Trophoblast cell (in vitro differentiated cells and primary cell): ENCODE measurements around the gene CRACR2B.

Experiments used
- DNase-seq, 2 donors: peaks; one replicate each; pipeline ENCODE4 v3.0.0-alpha.2; 2016
- H2AFZ ChIP-seq: 2 replicates; pipeline ENCODE4 v1.6.1; 2013; ENCODE audit warnings: low read length, moderate library complexity, mild to moderate bottlenecking; ENCODE audit not compliant: insufficient read depth, poor library complexity
- H2AK5ac ChIP-seq: 2 replicates; pipeline ENCODE4 v1.6.1; 2013; ENCODE audit warnings: mild to moderate bottlenecking, low read length
- H2BK120ac ChIP-seq: 2 replicates; pipeline ENCODE4 v1.6.1; 2013; ENCODE audit warnings: low read length, mild to moderate bottlenecking, moderate library complexity; ENCODE audit not compliant: insufficient read depth, poor library complexity
- H2BK12ac ChIP-seq: 2 replicates; pipeline ENCODE4 v1.6.1; 2013; ENCODE audit warnings: mild to moderate bottlenecking, low read length, moderate library complexity
- H2BK5ac ChIP-seq: 2 replicates; pipeline ENCODE4 v1.6.1; 2013; ENCODE audit warnings: low read length, low read depth, moderate library complexity, mild to moderate bottlenecking; ENCODE audit not compliant: poor library complexity
- H3K14ac ChIP-seq: 2 replicates; pipeline ENCODE4 v1.6.1; 2013; ENCODE audit warnings: mild to moderate bottlenecking, low read length
- H3K18ac ChIP-seq: 2 replicates; pipeline ENCODE4 v1.6.1; 2013; ENCODE audit warnings: mild to moderate bottlenecking, low read length
- H3K23ac ChIP-seq: 2 replicates; pipeline ENCODE4 v1.6.1; 2013; ENCODE audit warnings: low read length
- H3K27ac ChIP-seq: 2 replicates; pipeline ENCODE4 v1.5.1; 2013; ENCODE audit warnings: low read depth, mild to moderate bottlenecking, inconsistent platforms, low read length, moderate library complexity
- H3K27me3 ChIP-seq: 2 replicates; pipeline ENCODE4 v1.6.1; 2013; ENCODE audit warnings: inconsistent platforms, mild to moderate bottlenecking, low read length, moderate library complexity; ENCODE audit not compliant: insufficient read depth
- H3K36me3 ChIP-seq, 2 experiments: 1 replicate in 1 of 2; 2 replicates in 1 of 2; pipeline ENCODE4 v1.6.1; 2013; ENCODE audit warnings: low read length in 2 of 2, mild to moderate bottlenecking in 2 of 2, moderate library complexity in 1 of 2; ENCODE audit not compliant: insufficient read depth in 2 of 2, control insufficient read depth in 1 of 2
- H3K4ac ChIP-seq: 2 replicates; pipeline ENCODE4 v1.6.1; 2013; ENCODE audit warnings: low read depth, mild to moderate bottlenecking, low read length, moderate library complexity
- H3K4me1 ChIP-seq, 2 experiments: 1 replicate in 1 of 2; 2 replicates in 1 of 2; pipeline ENCODE4 v1.6.1; 2013; ENCODE audit warnings: low read length in 2 of 2, mild to moderate bottlenecking in 2 of 2, moderate library complexity in 1 of 2; ENCODE audit not compliant: insufficient read depth in 2 of 2, control insufficient read depth in 1 of 2
- H3K4me2 ChIP-seq: 2 replicates; pipeline ENCODE4 v1.6.1; 2013; ENCODE audit warnings: inconsistent platforms, mild to moderate bottlenecking, low read length, moderate library complexity
- H3K4me3 ChIP-seq: 2 replicates; pipeline ENCODE4 v1.5.1; 2013; ENCODE audit warnings: mild to moderate bottlenecking, low read depth, low read length, inconsistent platforms
- H3K79me1 ChIP-seq: one replicate; pipeline ENCODE4 v1.6.1; 2013; ENCODE audit warnings: low read length
- H3K79me2 ChIP-seq: 2 replicates; pipeline ENCODE4 v1.6.1; 2013; ENCODE audit warnings: low read length, mild to moderate bottlenecking; ENCODE audit not compliant: control insufficient read depth, insufficient read depth, poor library complexity
- H3K9ac ChIP-seq: 2 replicates; pipeline ENCODE4 v1.6.1; 2013; ENCODE audit warnings: mild to moderate bottlenecking, low read length
- H3K9me3 ChIP-seq: 2 replicates; pipeline ENCODE4 v1.6.1; 2013; ENCODE audit warnings: low read depth, mild to moderate bottlenecking, control low read depth, inconsistent platforms, low read length; ENCODE audit not compliant: insufficient read depth
- H4K12ac ChIP-seq: 2 replicates; pipeline ENCODE4 v1.6.1; 2013; ENCODE audit warnings: low read depth, mild to moderate bottlenecking, low read length, moderate library complexity
- H4K8ac ChIP-seq: 2 replicates; pipeline ENCODE4 v1.6.1; 2013; ENCODE audit warnings: low read depth, mild to moderate bottlenecking, low read length, moderate library complexity
- H4K91ac ChIP-seq: one replicate; pipeline ENCODE4 v1.6.1; 2013; ENCODE audit warnings: low read depth, mild to moderate bottlenecking, low read length, moderate library complexity
- WGBS: extraction: QIAGEN DNeasy Blood & Tissue Kit; methylation state at CpG from one replicate; pipeline ENCODE4 v1.1.7; 2013; ENCODE audit warnings: missing lambda C conversion rate; ENCODE audit not compliant: insufficient read length, insufficient coverage; ENCODE audit errors: extremely low coverage; 5-methylcytosine and 5-hydroxymethylcytosine counted together

Gene CRACR2B

GRCh38 chr11:818396-819128, 9.2 kb upstream of the CRACR2B start, which contains the start of gene PNPLA2:
Gene PNPLA2, plus strand, starts transcription at chr11:818914. Its CDS starts 805 bp downstream, at chr11:819719.
- H3K23ac ChIP-seq, result no peak within 1 kb of the TSS
- peak within 1 kb of the TSS; percentile 96 for H3K4me2 ChIP-seq
- H3K4ac ChIP-seq, result no peak within 1 kb of the TSS
- H3K79me2 ChIP-seq, result peaks cover 3% of the 10 kb centered on the region
- H3K9me3 ChIP-seq, result peaks cover 2% of the 10 kb centered on the region
- H3K27me3 ChIP-seq, result no peaks in the 10 kb centered on the region
- peak within 1 kb of the TSS; percentile 50 for H2AFZ ChIP-seq
- peak within 1 kb of the TSS; percentile 20 for H2BK12ac ChIP-seq
- H3K4me1 ChIP-seq, result peaks cover 13 to 14% of the 10 kb centered on the region in 2 experiments
- H4K91ac ChIP-seq, result peak within 1 kb of the TSS; percentile 36
- peak within 1 kb of the TSS; percentile 8 for H2AK5ac ChIP-seq
- H3K36me3 ChIP-seq, result peaks cover 11 to 13% of the 10 kb centered on the region in 2 experiments
- H3K9ac ChIP-seq, result peak within 1 kb of the TSS; percentile 93
- peak within 1 kb of the TSS; percentile 68 for H4K12ac ChIP-seq
- peaks cover 7% of the 10 kb centered on the region for H3K79me1 ChIP-seq
- WGBS, result no CpG with 5 or more reads among the region's 20 CpGs
- H3K18ac ChIP-seq, result peak within 1 kb of the TSS; percentile 86
- peak within 1 kb of the TSS; percentile 63 for H3K14ac ChIP-seq
- peak within 1 kb of the TSS; percentile 95 for H3K4me3 ChIP-seq
- peak within 1 kb of the TSS; percentile 18 for H3K27ac ChIP-seq
- peak within 1 kb of the TSS; percentile 10 for H2BK5ac ChIP-seq
- DNase-seq, result peak in 1 of 2 donors; percentile 44
- H4K8ac ChIP-seq, result peak within 1 kb of the TSS; percentile 81
- H2BK120ac ChIP-seq, result no peak within 1 kb of the TSS

GRCh38 chr11:819129-819931, 8.4 kb upstream of the CRACR2B start:
- Histone ChIP-seq H3K4me2 (peak overlapping the region; percentile 96), H2BK5ac (peak overlapping the region; percentile 10), H3K9me3 (peaks cover 2% of the 10 kb centered on the region), H3K79me2 (peaks cover 3% of the 10 kb centered on the region), H4K12ac (peak overlapping the region; percentile 68), H3K27me3 (no peaks in the 10 kb centered on the region), H3K27ac (peak overlapping the region; percentile 18), H3K23ac (no peak overlapping the region), H3K4me1 (peaks cover 13 to 14% of the 10 kb centered on the region in 2 experiments), H4K8ac (peak overlapping the region; percentile 81), H3K79me1 (peaks cover 7% of the 10 kb centered on the region), H2AK5ac (peak overlapping the region; percentile 8), H3K4me3 (peak overlapping the region; percentile 95), H2BK120ac (no peak overlapping the region), H2BK12ac (peak overlapping the region; percentile 20), H3K9ac (peak overlapping the region; percentile 93), H4K91ac (peak overlapping the region; percentile 36), H3K4ac (no peak overlapping the region), H3K18ac (peak overlapping the region; percentile 86), H3K36me3 (peaks cover 15 to 17% of the 10 kb centered on the region in 2 experiments), H3K14ac (peak overlapping the region; percentile 63), H2AFZ (peak overlapping the region; percentile 50)
- WGBS, result no CpG with 5 or more reads among the region's 96 CpGs
- DNase-seq, result peak; percentile 83 to 90

GRCh38 chr11:819943-820649, 7.6 kb upstream of the CRACR2B start:
- Histone ChIP-seq H3K14ac (no peak overlapping the region), H3K27me3 (no peaks in the 10 kb centered on the region), H3K4me1 (peaks cover 13 to 14% of the 10 kb centered on the region in 2 experiments), H2BK5ac (no peak overlapping the region), H4K91ac (no peak overlapping the region), H3K27ac (no peak overlapping the region), H2AK5ac (no peak overlapping the region), H3K9me3 (peaks cover 2% of the 10 kb centered on the region), H3K4me2 (peak overlapping the region; percentile 96), H3K36me3 (peaks cover 23 to 25% of the 10 kb centered on the region in 2 experiments), H3K79me1 (peaks cover 7% of the 10 kb centered on the region), H2BK120ac (no peak overlapping the region), H3K9ac (no peak overlapping the region), H3K4ac (no peak overlapping the region), H3K23ac (no peak overlapping the region), H2AFZ (no peak overlapping the region), H3K4me3 (peak overlapping the region; percentile 95), H4K8ac (no peak overlapping the region), H3K79me2 (peaks cover 3% of the 10 kb centered on the region), H3K18ac (no peak overlapping the region), H4K12ac (no peak overlapping the region), H2BK12ac (no peak overlapping the region)
- no CpG with 5 or more reads among the region's 47 CpGs for WGBS
- DNase-seq, result peak; percentile 80 to 89
